Nephron progenitor cell (in vitro differentiated cells): ENCODE measurements around the gene ASPSCR1.
A peak's percentile ranks its signal among the peaks of the same experiment; 100 is the strongest.

Experiments used
- DNase-seq: peaks from one replicate; pipeline ENCODE4 v3.0.0; 2021
- H3K27ac Mint-ChIP-seq: 2 replicates; pipeline ENCODE4 v1.8.0; 2021; ENCODE audit warnings: mild to moderate bottlenecking, moderate library complexity, mixed read lengths
- H3K27me3 Mint-ChIP-seq: 2 replicates; pipeline ENCODE4 v1.8.0; 2021; ENCODE audit warnings: mild to moderate bottlenecking, low read depth, mixed read lengths; ENCODE audit not compliant: poor library complexity
- H3K36me3 Mint-ChIP-seq: 2 replicates; pipeline ENCODE4 v1.8.0; 2021; ENCODE audit warnings: low read depth, mixed read lengths
- H3K4me1 Mint-ChIP-seq: 2 replicates; pipeline ENCODE4 v1.8.0; 2021; ENCODE audit warnings: mixed read lengths
- H3K4me3 Mint-ChIP-seq: 2 replicates; pipeline ENCODE4 v1.8.0; 2021; ENCODE audit warnings: mild to moderate bottlenecking, moderate library complexity, mixed read lengths
- H3K9me3 Mint-ChIP-seq: 2 replicates; pipeline ENCODE4 v1.8.0; 2021; ENCODE audit warnings: mild to moderate bottlenecking, moderate library complexity, mixed read lengths
- TF ChIP-seq, protein P1 (sequence below): fragments of 200-600 bp; sonication (generic); IDR thresholded peaks from 2 replicates; pipeline ENCODE4 v1.5.0; 2021; ENCODE audit warnings: antibody characterized with exemption

Gene ASPSCR1

DNA sequence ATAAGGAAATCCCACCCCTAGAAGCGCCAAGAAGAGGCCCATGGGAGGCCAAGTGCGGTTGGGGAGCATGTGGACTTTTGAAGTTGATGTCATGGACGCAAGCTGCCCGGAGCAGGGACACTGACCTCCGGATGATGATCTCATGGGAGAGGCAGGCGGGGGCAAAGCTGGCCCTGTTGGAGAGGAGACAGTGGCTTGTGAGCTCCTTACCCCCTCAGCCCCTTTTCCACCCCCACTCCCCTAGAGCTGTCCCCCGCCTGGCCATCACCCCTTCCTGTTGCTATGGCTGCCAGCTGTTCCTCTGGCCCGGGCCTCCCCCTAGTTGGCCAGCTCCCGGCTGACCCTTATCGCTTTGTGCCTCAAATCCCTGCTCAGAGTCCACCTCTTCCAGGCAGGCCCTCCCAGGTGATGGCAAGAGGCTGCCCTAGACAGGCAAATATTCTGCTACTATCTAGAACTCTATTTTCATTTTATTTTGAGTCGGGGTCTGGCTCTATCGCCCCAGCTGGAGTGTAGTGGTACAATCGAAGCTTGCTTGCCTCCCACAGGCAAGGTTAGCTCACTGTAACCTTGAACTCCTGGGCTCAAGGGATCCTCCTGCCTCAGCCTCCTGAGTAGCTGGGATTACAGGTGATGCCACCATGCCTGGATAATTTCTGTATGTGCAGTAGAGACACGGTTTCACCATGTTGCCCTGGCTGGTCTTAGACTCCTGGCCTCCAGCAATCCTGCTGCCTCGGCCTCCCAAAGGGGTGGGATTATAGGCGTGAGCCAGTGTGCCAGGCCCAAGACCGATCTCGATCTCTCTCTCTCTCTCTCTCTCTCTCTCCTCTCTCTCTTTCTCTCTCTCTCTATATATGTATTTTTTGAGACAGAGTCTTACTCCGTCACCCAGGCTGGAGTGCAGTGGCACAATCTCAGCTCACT, 23.0 kb upstream of the ASPSCR1 start:
- TF ChIP-seq, protein P1, sequence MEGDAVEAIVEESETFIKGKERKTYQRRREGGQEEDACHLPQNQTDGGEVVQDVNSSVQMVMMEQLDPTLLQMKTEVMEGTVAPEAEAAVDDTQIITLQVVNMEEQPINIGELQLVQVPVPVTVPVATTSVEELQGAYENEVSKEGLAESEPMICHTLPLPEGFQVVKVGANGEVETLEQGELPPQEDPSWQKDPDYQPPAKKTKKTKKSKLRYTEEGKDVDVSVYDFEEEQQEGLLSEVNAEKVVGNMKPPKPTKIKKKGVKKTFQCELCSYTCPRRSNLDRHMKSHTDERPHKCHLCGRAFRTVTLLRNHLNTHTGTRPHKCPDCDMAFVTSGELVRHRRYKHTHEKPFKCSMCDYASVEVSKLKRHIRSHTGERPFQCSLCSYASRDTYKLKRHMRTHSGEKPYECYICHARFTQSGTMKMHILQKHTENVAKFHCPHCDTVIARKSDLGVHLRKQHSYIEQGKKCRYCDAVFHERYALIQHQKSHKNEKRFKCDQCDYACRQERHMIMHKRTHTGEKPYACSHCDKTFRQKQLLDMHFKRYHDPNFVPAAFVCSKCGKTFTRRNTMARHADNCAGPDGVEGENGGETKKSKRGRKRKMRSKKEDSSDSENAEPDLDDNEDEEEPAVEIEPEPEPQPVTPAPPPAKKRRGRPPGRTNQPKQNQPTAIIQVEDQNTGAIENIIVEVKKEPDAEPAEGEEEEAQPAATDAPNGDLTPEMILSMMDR = no peak
- DNase-seq = no peak
- Mint-ChIP-seq H3K4me3 (no peak overlapping the region), H3K9me3 (no peaks in the 10 kb centered on the region), H3K27ac (no peak overlapping the region), H3K36me3 (no peaks in the 10 kb centered on the region), H3K4me1 (peaks cover 17% of the 10 kb centered on the region), H3K27me3 (peaks cover 5% of the 10 kb centered on the region)

DNA sequence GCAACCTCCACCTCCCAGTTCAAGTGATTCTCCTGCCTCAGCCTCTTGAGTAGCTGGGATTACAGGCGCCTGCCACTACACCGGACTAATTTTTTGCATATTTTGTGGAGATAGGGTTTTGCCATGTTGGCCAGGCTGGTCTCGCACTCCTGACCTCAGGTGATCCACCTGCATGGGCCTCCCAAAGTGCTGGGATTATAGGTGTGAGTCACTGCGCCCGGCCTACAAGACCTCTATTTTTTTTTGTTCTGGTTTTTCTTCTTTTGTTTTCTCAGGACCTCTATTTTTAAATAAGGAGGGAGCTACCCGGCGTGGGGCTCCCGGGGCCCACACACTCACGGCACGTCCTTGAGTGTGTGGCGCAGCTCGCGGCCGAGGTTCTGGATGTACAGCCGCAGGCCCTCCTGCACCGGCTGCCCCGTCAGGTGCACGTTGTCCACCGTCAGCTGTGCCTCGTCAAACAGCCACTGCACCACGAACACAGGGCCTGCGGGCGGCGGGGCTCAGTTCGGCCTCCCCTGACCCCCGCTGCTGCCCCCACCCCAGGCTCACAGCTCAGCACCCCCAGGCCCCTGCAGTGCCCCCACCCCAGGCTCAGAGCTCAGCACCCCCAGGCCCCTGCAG, 22.3 kb upstream of the ASPSCR1 start:
- TF ChIP-seq, protein P1 = no peak

DNA sequence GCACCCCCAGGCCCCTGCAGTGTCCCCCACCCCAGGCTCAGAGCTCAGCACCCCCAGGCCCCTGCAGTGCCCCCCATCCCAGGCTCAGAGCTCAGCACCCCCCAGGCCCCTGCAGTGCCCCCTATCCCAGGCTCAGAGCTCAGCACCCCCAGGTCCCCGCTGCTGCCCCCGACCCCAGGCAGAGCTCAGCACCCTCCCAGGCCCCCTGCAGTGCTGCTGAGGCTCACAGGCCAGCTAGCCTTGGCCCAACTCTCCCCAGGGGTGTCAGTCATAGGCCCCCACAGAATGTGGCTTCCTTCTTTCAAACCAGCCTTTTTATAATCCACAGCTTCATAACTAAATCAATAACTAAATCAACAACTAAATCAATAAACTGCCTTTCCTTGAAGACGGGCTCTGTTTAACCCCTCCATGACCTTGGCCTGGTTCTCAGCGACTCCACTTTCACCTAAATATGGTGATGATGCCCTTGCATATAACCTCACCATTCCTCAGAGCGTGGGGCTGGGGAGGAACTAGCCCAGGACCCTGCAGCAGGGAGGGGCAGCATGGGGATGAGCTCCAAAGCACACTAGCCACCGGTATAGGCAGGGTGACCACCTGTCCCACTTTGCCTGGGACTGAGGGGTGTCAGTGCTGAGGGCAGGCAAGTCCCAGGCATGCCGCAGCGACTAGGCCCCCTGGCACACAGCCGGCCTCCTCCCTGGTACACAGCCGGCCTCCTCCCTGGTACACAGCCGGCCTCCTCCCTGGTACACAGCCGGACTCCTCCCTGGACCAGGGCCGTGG, 21.5 kb upstream of the ASPSCR1 start:
- Mint-ChIP-seq H3K4me3 (no peak overlapping the region), H3K27me3 (peaks cover 5% of the 10 kb centered on the region)

More for the DNA sequence above, 22.3 kb upstream of the ASPSCR1 start:
- Mint-ChIP-seq H3K27me3 (peaks cover 5% of the 10 kb centered on the region), H3K27ac (no peak overlapping the region), H3K4me3 (no peak overlapping the region), H3K36me3 (no peaks in the 10 kb centered on the region), H3K4me1 (peaks cover 17% of the 10 kb centered on the region), H3K9me3 (no peaks in the 10 kb centered on the region)
- DNase-seq = no peak

DNA sequence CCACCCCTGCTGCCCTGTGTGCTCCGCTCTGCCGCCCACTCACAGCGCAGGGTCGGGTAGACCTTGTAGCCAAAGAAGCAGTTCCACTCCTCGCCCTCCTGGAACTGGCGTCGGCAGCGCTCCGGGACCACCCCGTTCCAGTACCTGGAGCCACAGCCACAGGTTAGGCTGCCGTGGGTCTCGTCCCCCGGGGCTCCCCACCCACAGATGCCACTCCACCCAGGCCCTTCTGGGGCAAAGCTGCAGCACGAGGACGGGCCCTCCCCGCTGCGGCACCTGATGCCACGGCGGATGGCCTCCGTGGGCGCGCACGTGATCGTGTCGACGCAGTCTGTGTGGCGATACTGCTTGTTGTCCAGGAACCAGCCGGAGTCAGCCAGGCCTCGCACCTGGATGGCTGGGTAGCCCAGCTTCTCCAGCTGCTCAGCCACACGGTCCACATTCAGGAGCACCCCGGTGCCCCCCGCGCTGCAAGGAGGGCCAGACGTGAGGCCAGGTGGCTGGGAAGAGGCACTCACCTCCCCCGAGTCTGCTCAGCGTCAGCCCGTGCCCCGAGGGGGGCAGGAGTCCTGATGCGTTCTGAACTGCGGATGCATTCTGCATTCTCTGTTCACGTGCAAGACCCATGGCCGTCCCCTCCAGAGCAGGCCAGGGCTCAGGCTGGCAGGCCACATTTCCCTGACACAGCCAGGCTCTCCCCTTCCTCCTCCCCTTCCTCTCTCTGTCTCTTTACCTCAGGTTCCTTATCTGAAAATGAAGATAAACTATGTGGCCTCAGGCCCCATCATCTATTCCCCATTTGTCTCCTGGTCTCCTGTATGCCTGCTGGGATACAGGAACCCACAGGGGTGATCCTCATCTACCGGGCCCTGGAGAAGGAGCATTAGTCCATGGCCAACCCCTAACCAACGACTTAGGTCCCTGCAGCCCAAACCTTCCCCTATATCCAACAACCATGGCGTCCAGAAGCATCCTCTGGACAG, 20.5 kb upstream of the ASPSCR1 start:
- Mint-ChIP-seq H3K36me3 (no peaks in the 10 kb centered on the region), H3K4me3 (no peak overlapping the region), H3K27me3 (peaks cover 5% of the 10 kb centered on the region), H3K4me1 (peaks cover 17% of the 10 kb centered on the region), H3K27ac (peak overlapping the region; percentile 9), H3K9me3 (no peaks in the 10 kb centered on the region)
- TF ChIP-seq, protein P1 = no peak
- DNase-seq = no peak

More for the DNA sequence above, 21.5 kb upstream of the ASPSCR1 start:
- TF ChIP-seq, protein P1 = no peak
- Mint-ChIP-seq H3K27ac (peak overlapping the region; percentile 61), H3K36me3 (no peaks in the 10 kb centered on the region), H3K9me3 (no peaks in the 10 kb centered on the region), H3K4me1 (peaks cover 17% of the 10 kb centered on the region)
- no peak for DNase-seq
